Measurements from ENCODE around the gene FOSL1.
A peak's percentile ranks its signal among the peaks of the same experiment; 100 is the strongest.

Gene FOSL1

GRCh38 chr11:65918211-65919140, 18.3 kb upstream of the FOSL1 start, which contains the start of gene C11orf68:
C11orf68 (minus strand) TSS chr11:65919062; CDS start chr11:65919031, 31 bp downstream.
- H3K4me1 ChIP-seq (ENCODE audit: control insufficient read depth in 2 of 2, insufficient read depth in 1 of 2, low read depth in 1 of 2, low read length in 2 of 2): peaks cover 16 to 17% of the 10 kb centered on the region in 2 donors
- no peak within 1 kb of the TSS for H4K8ac ChIP-seq (ENCODE audit: low read depth, low read length)
- peak within 1 kb of the TSS; percentile 97 for H3K23ac ChIP-seq (ENCODE audit: low read depth, low read length, poor library complexity)
- peak within 1 kb of the TSS; percentile 97 for H3K18ac ChIP-seq (ENCODE audit: low read length)
- H2AK5ac ChIP-seq (ENCODE audit: low read depth, low read length): peak within 1 kb of the TSS; percentile 66
- H3K36me3 ChIP-seq (replicated peaks in 1 of 2; ENCODE audit: control insufficient read depth in 2 of 2, insufficient read depth in 2 of 2, low read length in 2 of 2): peaks cover 20 to 42% of the 10 kb centered on the region in 2 donors
- no peak within 1 kb of the TSS for H3K4ac ChIP-seq (ENCODE audit: low read length)
- H3K79me1 ChIP-seq (ENCODE audit: low read depth, low read length): peaks cover 22% of the 10 kb centered on the region
- no peak for DNase-seq (ENCODE audit: low spot score)
- no peak within 1 kb of the TSS for H3K27ac ChIP-seq (replicated peaks; ENCODE audit: low read length)
- H3K4me2 ChIP-seq (ENCODE audit: insufficient read depth, low read length, poor library complexity, severe bottlenecking): peak within 1 kb of the TSS; percentile 98
- H3K9me3 ChIP-seq (replicated peaks in 1 of 2; ENCODE audit: control insufficient read depth in 2 of 2, insufficient read depth in 1 of 2, low read depth in 1 of 2, low read length in 2 of 2): peaks cover 0 to 2% of the 10 kb centered on the region in 2 donors
- H3K4me3 ChIP-seq (ENCODE audit: low read length in 2 of 2): peak within 1 kb of the TSS; percentile 95 to 100
- H2BK12ac ChIP-seq (ENCODE audit: low read length): peak within 1 kb of the TSS; percentile 89
- WGBS, 2 donors (ENCODE audit: extremely low coverage in 2 of 2, insufficient read length in 2 of 2, insufficient replicate concordance in 1 of 2): no CpG with 5 or more reads among the region's 77 CpGs
- peak within 1 kb of the TSS; percentile 91 for H3K14ac ChIP-seq (ENCODE audit: low read length)
- H2AFZ ChIP-seq (ENCODE audit: low read length): peak within 1 kb of the TSS; percentile 98
- peak within 1 kb of the TSS; percentile 93 for H2BK5ac ChIP-seq (ENCODE audit: low read length)
- no peaks in the 10 kb centered on the region for H3K27me3 ChIP-seq (ENCODE audit: control insufficient read depth in 3 of 3, insufficient read depth in 3 of 3, low read depth in 1 of 3, low read length in 3 of 3)
- H3K9ac ChIP-seq (ENCODE audit: low read depth, low read length, poor library complexity): peak within 1 kb of the TSS; percentile 97
- H2BK15ac ChIP-seq (ENCODE audit: low read length): peak within 1 kb of the TSS; percentile 74
- H4K91ac ChIP-seq (ENCODE audit: low read depth, low read length, poor library complexity): no peak within 1 kb of the TSS
- peak within 1 kb of the TSS; percentile 72 for H2BK120ac ChIP-seq (ENCODE audit: low read depth, low read length)

GRCh38 chr11:65917434-65918210, 17.4 kb upstream of the FOSL1 start:
- Histone ChIP-seq H3K4me1 (ENCODE audit: control insufficient read depth in 2 of 2, insufficient read depth in 1 of 2, low read depth in 1 of 2, low read length in 2 of 2) (peaks cover 16 to 17% of the 10 kb centered on the region in 2 donors), H2BK15ac (ENCODE audit: low read length) (no peak overlapping the region)

GRCh38 chr11:65917077-65917433, 16.9 kb upstream of the FOSL1 start:
- no peak overlapping the region for H3K23ac ChIP-seq (ENCODE audit: low read depth, low read length, poor library complexity)
- peaks cover 0 to 2% of the 10 kb centered on the region in 2 donors for H3K9me3 ChIP-seq (replicated peaks in 1 of 2; ENCODE audit: control insufficient read depth in 2 of 2, insufficient read depth in 1 of 2, low read depth in 1 of 2, low read length in 2 of 2)
- no peak overlapping the region for H3K14ac ChIP-seq (ENCODE audit: low read length)
- H3K4me3 ChIP-seq (ENCODE audit: low read length in 2 of 2): peak overlapping the region in 1 of 2 donors; percentile 100
- no peak overlapping the region for H2BK120ac ChIP-seq (ENCODE audit: low read depth, low read length)
- H4K8ac ChIP-seq (ENCODE audit: low read depth, low read length): no peak overlapping the region
- no peak overlapping the region for H3K9ac ChIP-seq (ENCODE audit: low read depth, low read length, poor library complexity)
- H2AK5ac ChIP-seq (ENCODE audit: low read depth, low read length): no peak overlapping the region
- H4K91ac ChIP-seq (ENCODE audit: low read depth, low read length, poor library complexity): no peak overlapping the region
- no peak for DNase-seq (ENCODE audit: low spot score)
- H3K27me3 ChIP-seq (ENCODE audit: control insufficient read depth in 3 of 3, insufficient read depth in 3 of 3, low read depth in 1 of 3, low read length in 3 of 3): no peaks in the 10 kb centered on the region
- no peak overlapping the region for H2BK5ac ChIP-seq (ENCODE audit: low read length)
- peaks cover 13 to 28% of the 10 kb centered on the region in 2 donors for H3K36me3 ChIP-seq (replicated peaks in 1 of 2; ENCODE audit: control insufficient read depth in 2 of 2, insufficient read depth in 2 of 2, low read length in 2 of 2)
- H3K4me2 ChIP-seq (ENCODE audit: insufficient read depth, low read length, poor library complexity, severe bottlenecking): no peak overlapping the region
- no peak overlapping the region for H3K4ac ChIP-seq (ENCODE audit: low read length)
- H3K27ac ChIP-seq (replicated peaks; ENCODE audit: low read length): no peak overlapping the region
- no peak overlapping the region for H2BK12ac ChIP-seq (ENCODE audit: low read length)
- H2BK15ac ChIP-seq (ENCODE audit: low read length): no peak overlapping the region
- H3K18ac ChIP-seq (ENCODE audit: low read length): no peak overlapping the region
- H2AFZ ChIP-seq (ENCODE audit: low read length): no peak overlapping the region
- H3K79me1 ChIP-seq (ENCODE audit: low read depth, low read length): peaks cover 22% of the 10 kb centered on the region
- WGBS, 2 donors (ENCODE audit: extremely low coverage in 2 of 2, insufficient read length in 2 of 2, insufficient replicate concordance in 1 of 2): no CpG with 5 or more reads among the region's 3 CpGs
- peaks cover 16 to 17% of the 10 kb centered on the region in 2 donors for H3K4me1 ChIP-seq (ENCODE audit: control insufficient read depth in 2 of 2, insufficient read depth in 1 of 2, low read depth in 1 of 2, low read length in 2 of 2)

More at GRCh38 chr11:65917434-65918210, 17.4 kb upstream of the FOSL1 start:
- H2BK12ac ChIP-seq (ENCODE audit: low read length): peak overlapping the region; percentile 89
- WGBS, 2 donors (ENCODE audit: extremely low coverage in 2 of 2, insufficient read length in 2 of 2, insufficient replicate concordance in 1 of 2): no CpG with 5 or more reads among the region's 35 CpGs
- H4K8ac ChIP-seq (ENCODE audit: low read depth, low read length): no peak overlapping the region
- H3K18ac ChIP-seq (ENCODE audit: low read length): peak overlapping the region; percentile 42
- H3K79me1 ChIP-seq (ENCODE audit: low read depth, low read length): peaks cover 22% of the 10 kb centered on the region
- peak overlapping the region; percentile 66 for H2AK5ac ChIP-seq (ENCODE audit: low read depth, low read length)
- no peaks in the 10 kb centered on the region for H3K27me3 ChIP-seq (ENCODE audit: control insufficient read depth in 3 of 3, insufficient read depth in 3 of 3, low read depth in 1 of 3, low read length in 3 of 3)
- peak overlapping the region; percentile 94 to 100 for H3K4me3 ChIP-seq (ENCODE audit: low read length in 2 of 2)
- H3K23ac ChIP-seq (ENCODE audit: low read depth, low read length, poor library complexity): peak overlapping the region; percentile 81
- peak overlapping the region; percentile 83 for H3K4me2 ChIP-seq (ENCODE audit: insufficient read depth, low read length, poor library complexity, severe bottlenecking)
- peaks cover 0 to 2% of the 10 kb centered on the region in 2 donors for H3K9me3 ChIP-seq (replicated peaks in 1 of 2; ENCODE audit: control insufficient read depth in 2 of 2, insufficient read depth in 1 of 2, low read depth in 1 of 2, low read length in 2 of 2)
- H2BK5ac ChIP-seq (ENCODE audit: low read length): no peak overlapping the region
- no peak overlapping the region for H2AFZ ChIP-seq (ENCODE audit: low read length)
- peaks cover 19 to 33% of the 10 kb centered on the region in 2 donors for H3K36me3 ChIP-seq (replicated peaks in 1 of 2; ENCODE audit: control insufficient read depth in 2 of 2, insufficient read depth in 2 of 2, low read length in 2 of 2)
- H4K91ac ChIP-seq (ENCODE audit: low read depth, low read length, poor library complexity): no peak overlapping the region
- H3K4ac ChIP-seq (ENCODE audit: low read length): no peak overlapping the region
- no peak for DNase-seq (ENCODE audit: low spot score)
- no peak overlapping the region for H2BK120ac ChIP-seq (ENCODE audit: low read depth, low read length)
- no peak overlapping the region for H3K27ac ChIP-seq (replicated peaks; ENCODE audit: low read length)
- no peak overlapping the region for H3K14ac ChIP-seq (ENCODE audit: low read length)
- H3K9ac ChIP-seq (ENCODE audit: low read depth, low read length, poor library complexity): no peak overlapping the region
